ENCODE results near the gene IQSEC3. TPM values are rescaled to one million over a fixed set of nuclear protein-coding genes. Genes with fewer than 3 reads are reported as not detected.
A peak's percentile ranks its signal among the peaks of the same experiment; 100 is the strongest.

IQSEC3 gene
- total RNA-seq, 1 donor from 2014 or later, result 2.3 TPM

- intact Hi-C loops (cut with DNase I), result no loop called here
- peak; percentile 70 for DNase-seq (ENCODE audit: missing footprints)
- ATAC-seq, result no peak
Observed at GRCh38 chr12:181921-182320, 115.4 kb downstream of the IQSEC3 start.

GRCh38 chr12:182381-182892 is 115.9 kb downstream of the IQSEC3 start:
- ATAC-seq (peak; percentile 33), DNase-seq (ENCODE audit: missing footprints) (peak; percentile 35)
- intact Hi-C loops (cut with DNase I), result no loop called here

- no peak for ATAC-seq
Observed at GRCh38 chr12:184811-185575, 118.4 kb downstream of the IQSEC3 start.

GRCh38 chr12:185576-185955 is 119.0 kb downstream of the IQSEC3 start:
- ATAC-seq, result no peak
- intact Hi-C loops (cut with DNase I), result loop anchor here (5.0 kb wide), 1 partner anchor 78 kb away; no protein-coding TSS in a partner anchor
- DNase-seq (ENCODE audit: missing footprints), result peak; percentile 33

More at GRCh38 chr12:184811-185575, 118.4 kb downstream of the IQSEC3 start:
- peak; percentile 26 for DNase-seq (ENCODE audit: missing footprints)
- intact Hi-C loops (cut with DNase I), result loop anchor here (5.0 kb wide), 1 partner anchor 78 kb away; no protein-coding TSS in a partner anchor

- intact Hi-C loops (cut with DNase I), result loop anchor here (5.0 kb wide), 1 partner anchor 79 kb away; no protein-coding TSS in a partner anchor
- ATAC-seq (no peak), DNase-seq (ENCODE audit: missing footprints) (peak; percentile 43)
Observed at GRCh38 chr12:186006-186625, 119.5 kb downstream of the IQSEC3 start.

- peak; percentile 44 for DNase-seq (ENCODE audit: missing footprints)
- ATAC-seq, result peak; percentile 3
- intact Hi-C loops (cut with DNase I), result loop anchor here (5.0 kb wide), 1 partner anchor 81 kb away; no protein-coding TSS in a partner anchor
Observed at GRCh38 chr12:187986-188909, 121.7 kb downstream of the IQSEC3 start.

- peak; percentile 78 for DNase-seq (ENCODE audit: missing footprints)
- peak; percentile 86 for ATAC-seq
- intact Hi-C loops (cut with DNase I), result loop anchor here (5.0 kb wide), 1 partner anchor 82 kb away; no protein-coding TSS in a partner anchor
Observed at GRCh38 chr12:188910-189621, 122.5 kb downstream of the IQSEC3 start.

- DNase-seq (ENCODE audit: missing footprints) (no peak), ATAC-seq (no peak)
- intact Hi-C loops (cut with DNase I), result loop anchor here (5.0 kb wide), 1 partner anchor 82 kb away; no protein-coding TSS in a partner anchor
Observed at GRCh38 chr12:189622-189962, 123.0 kb downstream of the IQSEC3 start.

GRCh38 chr12:190881-191280 is 124.3 kb downstream of the IQSEC3 start:
- DNase-seq (ENCODE audit: missing footprints), result peak; percentile 15
- intact Hi-C loops (cut with DNase I), result no loop called here
- ATAC-seq, result no peak

- ATAC-seq, result no peak
- DNase-seq (ENCODE audit: missing footprints), result no peak
- intact Hi-C loops (cut with DNase I), result no loop called here
Observed at GRCh38 chr12:191541-191940, 125.0 kb downstream of the IQSEC3 start.

GRCh38 chr12:193261-193660 is 126.7 kb downstream of the IQSEC3 start:
- no peak for ATAC-seq
- peak; percentile 45 for DNase-seq (ENCODE audit: missing footprints)

GRCh38 chr12:194276-194675 is 127.7 kb downstream of the IQSEC3 start:
- DNase-seq (ENCODE audit: missing footprints) (peak; percentile 2), ATAC-seq (no peak)
- intact Hi-C loops (cut with DNase I), result no loop called here

More at GRCh38 chr12:193261-193660, 126.7 kb downstream of the IQSEC3 start:
- intact Hi-C loops (cut with DNase I), result no loop called here

GRCh38 chr12:195156-195555 is 128.6 kb downstream of the IQSEC3 start:
- ATAC-seq (no peak), DNase-seq (ENCODE audit: missing footprints) (peak; percentile 33)
- intact Hi-C loops (cut with DNase I), result no loop called here

GRCh38 chr12:195951-196350 is 129.4 kb downstream of the IQSEC3 start:
- ATAC-seq (no peak), DNase-seq (ENCODE audit: missing footprints) (peak; percentile 15)
- intact Hi-C loops (cut with DNase I), result no loop called here

GRCh38 chr12:196436-196835 is 129.9 kb downstream of the IQSEC3 start:
- DNase-seq (ENCODE audit: missing footprints) (peak; percentile 5), ATAC-seq (no peak)

GRCh38 chr12:197347-197746 is 130.8 kb downstream of the IQSEC3 start:
- no peak for ATAC-seq
- intact Hi-C loops (cut with DNase I), result no loop called here
- DNase-seq (ENCODE audit: missing footprints), result peak; percentile 17

More at GRCh38 chr12:196436-196835, 129.9 kb downstream of the IQSEC3 start:
- intact Hi-C loops (cut with DNase I), result no loop called here

- DNase-seq (ENCODE audit: missing footprints), result peak; percentile 64
Observed at GRCh38 chr12:197911-198695, 131.5 kb downstream of the IQSEC3 start.

More at GRCh38 chr12:197911-198695, 131.5 kb downstream of the IQSEC3 start:
- intact Hi-C loops (cut with DNase I), result no loop called here
- ATAC-seq, result no peak
